ENCODE measurements around the gene MAML1. TPM values are rescaled to one million over a fixed set of nuclear protein-coding genes. Genes with fewer than 3 reads are reported as not detected.

Gene MAML1, protein sequence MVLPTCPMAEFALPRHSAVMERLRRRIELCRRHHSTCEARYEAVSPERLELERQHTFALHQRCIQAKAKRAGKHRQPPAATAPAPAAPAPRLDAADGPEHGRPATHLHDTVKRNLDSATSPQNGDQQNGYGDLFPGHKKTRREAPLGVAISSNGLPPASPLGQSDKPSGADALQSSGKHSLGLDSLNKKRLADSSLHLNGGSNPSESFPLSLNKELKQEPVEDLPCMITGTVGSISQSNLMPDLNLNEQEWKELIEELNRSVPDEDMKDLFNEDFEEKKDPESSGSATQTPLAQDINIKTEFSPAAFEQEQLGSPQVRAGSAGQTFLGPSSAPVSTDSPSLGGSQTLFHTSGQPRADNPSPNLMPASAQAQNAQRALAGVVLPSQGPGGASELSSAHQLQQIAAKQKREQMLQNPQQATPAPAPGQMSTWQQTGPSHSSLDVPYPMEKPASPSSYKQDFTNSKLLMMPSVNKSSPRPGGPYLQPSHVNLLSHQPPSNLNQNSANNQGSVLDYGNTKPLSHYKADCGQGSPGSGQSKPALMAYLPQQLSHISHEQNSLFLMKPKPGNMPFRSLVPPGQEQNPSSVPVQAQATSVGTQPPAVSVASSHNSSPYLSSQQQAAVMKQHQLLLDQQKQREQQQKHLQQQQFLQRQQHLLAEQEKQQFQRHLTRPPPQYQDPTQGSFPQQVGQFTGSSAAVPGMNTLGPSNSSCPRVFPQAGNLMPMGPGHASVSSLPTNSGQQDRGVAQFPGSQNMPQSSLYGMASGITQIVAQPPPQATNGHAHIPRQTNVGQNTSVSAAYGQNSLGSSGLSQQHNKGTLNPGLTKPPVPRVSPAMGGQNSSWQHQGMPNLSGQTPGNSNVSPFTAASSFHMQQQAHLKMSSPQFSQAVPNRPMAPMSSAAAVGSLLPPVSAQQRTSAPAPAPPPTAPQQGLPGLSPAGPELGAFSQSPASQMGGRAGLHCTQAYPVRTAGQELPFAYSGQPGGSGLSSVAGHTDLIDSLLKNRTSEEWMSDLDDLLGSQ
- total RNA-seq = 8.2 and 9.2 TPM in 2 replicates

DNA sequence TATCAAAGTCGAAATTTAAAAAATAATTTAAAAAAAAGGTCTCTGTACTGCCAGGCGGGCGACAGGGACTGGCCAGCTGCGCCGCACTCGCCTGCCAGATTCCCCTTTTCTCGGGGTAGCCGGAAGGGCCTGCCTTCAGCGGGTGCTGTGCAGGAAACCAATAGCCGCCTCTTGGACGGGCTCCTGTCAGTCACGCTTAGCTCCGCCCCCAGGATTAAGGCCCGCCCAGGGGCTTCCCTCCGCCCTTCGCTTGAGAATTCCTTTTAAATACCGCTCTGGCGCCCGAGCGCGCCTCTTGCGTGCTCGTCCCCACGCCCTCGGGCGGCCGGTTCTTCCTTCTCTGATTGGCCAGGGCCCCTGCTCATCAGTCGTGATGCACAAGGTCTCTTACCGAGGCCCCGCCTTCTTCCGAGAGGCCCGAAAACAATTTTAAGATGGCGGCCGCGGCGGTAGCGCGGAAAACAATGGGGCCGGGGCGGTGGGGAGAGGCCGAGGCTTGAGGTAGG, at the start of gene MAML1:
Gene MAML1 (plus strand): TSS at position 411 of the 506 bp plus-strand sequence. CDS start 291 bp downstream, outside the sequence.

DNA sequence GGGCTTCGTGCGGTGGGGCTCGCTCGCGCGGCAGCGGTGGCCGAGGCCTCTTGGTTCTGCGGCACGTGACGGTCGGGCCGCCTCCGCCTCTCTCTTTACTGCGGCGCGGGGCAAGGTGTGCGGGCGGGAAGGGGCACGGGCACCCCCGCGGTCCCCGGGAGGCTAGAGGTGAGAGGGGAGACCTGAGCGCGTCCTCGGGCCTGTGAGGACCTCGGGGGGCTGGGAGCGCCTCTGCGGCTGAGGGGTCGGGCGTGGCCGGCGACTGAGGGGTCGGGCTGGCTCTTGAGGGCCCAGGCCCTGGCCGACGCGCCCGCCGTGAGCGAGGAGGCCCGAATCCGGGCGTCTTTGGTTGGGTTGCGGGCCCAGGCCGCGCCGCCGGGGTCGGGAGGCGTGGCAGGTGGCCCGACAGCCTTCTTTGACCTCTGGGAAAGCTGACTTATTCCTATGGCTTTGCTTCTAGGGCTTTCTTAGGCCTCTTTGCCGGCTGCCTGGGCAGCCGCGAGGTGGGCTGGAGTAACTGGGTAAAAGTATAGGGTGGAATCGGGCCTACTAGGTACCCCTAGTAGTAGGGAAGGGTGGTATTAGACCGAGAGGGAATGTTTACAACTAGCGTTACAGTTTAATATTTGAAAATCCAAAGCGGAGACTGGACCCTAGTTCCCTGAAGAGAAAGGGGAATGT, 33.5 kb upstream of the MAML1 start, which contains the start of gene CANX:
Gene CANX (plus strand): TSS at position 33 of the 681 bp plus-strand sequence. CDS start 6,715 bp downstream, outside the sequence.

DNA sequence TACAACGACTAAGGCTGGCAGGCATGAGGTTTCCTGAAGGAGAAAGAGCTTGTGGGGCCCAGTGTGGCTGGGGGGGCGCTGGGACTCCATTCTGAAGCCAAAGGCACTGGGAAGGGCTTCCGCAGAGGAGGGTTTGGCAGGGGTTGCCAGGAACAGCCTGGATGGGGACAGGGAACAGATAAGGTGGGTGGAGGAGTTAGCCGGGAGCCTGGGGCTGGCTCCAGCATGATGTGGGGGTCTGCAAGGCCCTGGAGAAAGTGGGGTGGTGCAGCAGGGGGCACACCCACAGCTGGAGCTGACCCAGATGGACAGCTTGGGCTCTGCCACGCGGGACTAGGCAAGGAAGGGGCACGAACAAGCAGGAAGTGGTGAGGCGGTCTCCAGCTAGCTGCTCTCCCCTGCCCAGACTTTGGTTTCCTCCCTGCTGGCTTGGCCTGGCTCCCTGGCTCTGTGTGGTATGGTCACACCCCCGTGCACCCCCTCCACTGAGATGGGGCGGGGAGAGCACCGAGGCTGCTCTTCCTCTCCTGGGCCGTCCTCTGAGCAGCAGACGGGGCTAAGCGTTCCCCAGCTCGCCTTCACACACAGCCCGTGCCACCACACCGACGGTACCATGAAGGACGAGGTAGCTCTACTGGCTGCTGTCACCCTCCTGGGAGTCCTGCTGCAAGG, 61.0 kb downstream of the MAML1 start, which contains the start of gene LTC4S:
Gene LTC4S (plus strand): TSS at position 519 of the 672 bp plus-strand sequence. CDS start 95 bp downstream, at position 614.

DNA sequence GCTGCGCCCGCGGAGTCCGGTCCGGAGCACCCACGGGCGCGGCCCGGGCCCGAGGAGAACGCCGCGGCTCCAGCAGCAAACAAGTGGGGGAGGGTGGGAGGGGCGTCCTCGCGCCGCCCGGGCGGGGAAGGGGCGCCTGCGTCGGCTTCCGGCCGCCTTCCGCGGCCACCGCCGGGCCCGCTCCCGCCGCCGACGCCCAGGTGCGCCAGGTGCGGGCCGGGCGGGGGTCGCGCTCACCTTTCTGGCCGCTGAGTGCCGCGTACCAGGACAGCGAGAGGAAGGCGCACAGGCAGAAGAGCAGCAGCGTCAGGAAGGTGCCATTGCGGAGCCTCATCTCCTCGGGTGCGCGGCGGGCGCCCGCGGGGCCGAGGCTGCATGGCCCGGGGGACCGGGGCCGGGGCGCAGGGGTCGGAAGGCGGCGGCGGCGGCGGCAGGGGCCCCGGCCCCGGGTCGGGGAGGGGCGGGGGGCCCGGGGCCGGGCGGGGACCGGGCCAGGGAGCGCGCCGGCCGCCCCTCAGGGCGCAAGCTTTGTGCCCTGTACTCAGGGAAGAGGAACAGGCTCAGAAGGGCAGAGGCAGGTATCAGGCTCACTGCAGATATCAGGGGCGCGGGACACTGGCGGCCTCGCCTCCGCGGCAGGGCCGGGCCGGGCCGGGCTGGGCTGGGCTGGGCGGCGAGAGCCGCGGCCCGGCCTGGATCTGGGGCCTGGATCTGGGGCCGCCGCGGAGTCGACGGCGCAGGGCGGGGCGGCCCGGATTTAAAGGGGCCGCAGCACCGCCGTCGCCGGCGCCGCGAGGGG, 73.8 kb downstream of the MAML1 start, which contains the start of gene MGAT4B:
Gene MGAT4B (minus strand): TSS at position 617 of the 799 bp plus-strand sequence. CDS start 283 bp downstream, at position 334.

DNA sequence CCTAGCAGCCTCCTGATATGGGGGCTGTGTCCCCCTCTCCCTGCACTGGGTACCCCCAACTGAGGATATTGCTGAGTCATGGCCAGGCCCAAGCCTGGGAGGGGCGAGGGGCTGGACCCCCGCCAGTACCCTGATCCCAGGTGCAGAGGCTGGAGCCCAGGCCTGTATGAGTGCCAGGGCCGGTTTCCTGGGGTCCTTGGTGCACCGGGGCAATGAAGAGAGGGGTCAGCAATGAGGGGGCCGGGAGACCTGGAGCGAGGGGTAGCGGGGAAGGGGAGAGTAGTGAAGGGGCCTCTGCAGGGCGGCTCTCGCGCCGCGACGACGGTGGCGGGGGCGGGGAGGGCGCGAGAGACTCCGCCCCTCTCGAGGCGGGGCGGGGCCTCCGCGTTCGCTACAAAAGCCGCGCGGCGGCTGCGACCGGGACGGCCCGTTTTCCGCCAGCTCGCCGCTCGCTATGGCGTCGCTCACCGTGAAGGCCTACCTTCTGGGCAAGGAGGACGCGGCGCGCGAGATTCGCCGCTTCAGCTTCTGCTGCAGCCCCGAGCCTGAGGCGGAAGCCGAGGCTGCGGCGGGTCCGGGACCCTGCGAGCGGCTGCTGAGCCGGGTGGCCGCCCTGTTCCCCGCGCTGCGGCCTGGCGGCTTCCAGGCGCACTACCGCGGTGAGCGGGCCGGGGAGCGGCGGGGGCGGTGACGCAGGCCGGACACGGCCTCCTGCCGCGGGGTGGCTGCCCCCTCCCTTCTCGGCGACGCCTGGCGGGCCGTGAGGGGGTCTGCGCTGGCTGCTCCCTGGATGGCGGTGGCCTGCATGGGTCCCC, 88.1 kb downstream of the MAML1 start, which contains the start of gene SQSTM1:
Gene SQSTM1 (plus strand): TSS at position 423 of the 815 bp plus-strand sequence. CDS start 32 bp downstream, at position 455.

Other genes starting within 250 kb of the MAML1 start
- gene RUFY1, start 182.3 kb upstream of the MAML1 start, total RNA-seq = 15.8 and 24.1 TPM in 2 replicates
- gene HNRNPH1, start 109.2 kb upstream of the MAML1 start, total RNA-seq = 177 and 191 TPM in 2 replicates
- not detected in 2 replicates for gene CBY3, start 51.8 kb upstream of the MAML1 start, total RNA-seq
- 325 and 372 TPM in 2 replicates for gene CANX, start 33.9 kb upstream of the MAML1 start, total RNA-seq
- 0.23 and 0.39 TPM in 2 replicates for gene LTC4S, start 61.2 kb downstream of the MAML1 start, total RNA-seq
- gene MGAT4B, start 74.0 kb downstream of the MAML1 start, total RNA-seq = 88.2 and 114 TPM in 2 replicates
- gene SQSTM1, start 88.1 kb downstream of the MAML1 start, total RNA-seq = 122 and 209 TPM in 2 replicates
- 9.5 and 12.2 TPM in 2 replicates for gene MRNIP, start 126.0 kb downstream of the MAML1 start, total RNA-seq
- gene TBC1D9B, start 175.1 kb downstream of the MAML1 start, total RNA-seq = 56.4 and 59.3 TPM in 2 replicates

Measured in hair follicular keratinocyte (primary cell).